MM.1S (cell line): Measurements from ENCODE around the gene TREML4.

Source experiments
- CTCF ChIP-seq: fragments of 300-600 bp; sonication (generic); IDR thresholded peaks from 2 replicates; pipeline ENCODE4 v1.5.1; 2016; ENCODE audit warnings: antibody characterized with exemption, low read length, mixed read lengths
- EZH2 ChIP-seq: fragments of 300-600 bp; sonication (generic); optimal IDR thresholded peaks from 2 replicates; pipeline ENCODE3; 2017; ENCODE audit warnings: low read depth, mild to moderate bottlenecking, antibody characterized with exemption, low read length, mixed read lengths

GRCh38 chr6:41187924-41188886 is 39.9 kb upstream of the TREML4 start:
- TF ChIP-seq CTCF (no peak), EZH2 (no peak)
